ENCODE measurements around the gene TMEM176A. TPM values are rescaled to one million over a fixed set of nuclear protein-coding genes. Genes with fewer than 3 reads are reported as not detected.

TMEM176A gene
- total and polyA plus RNA-seq, 10 donors, result 28.6 to 84.6 (median 59.0) TPM

DNA sequence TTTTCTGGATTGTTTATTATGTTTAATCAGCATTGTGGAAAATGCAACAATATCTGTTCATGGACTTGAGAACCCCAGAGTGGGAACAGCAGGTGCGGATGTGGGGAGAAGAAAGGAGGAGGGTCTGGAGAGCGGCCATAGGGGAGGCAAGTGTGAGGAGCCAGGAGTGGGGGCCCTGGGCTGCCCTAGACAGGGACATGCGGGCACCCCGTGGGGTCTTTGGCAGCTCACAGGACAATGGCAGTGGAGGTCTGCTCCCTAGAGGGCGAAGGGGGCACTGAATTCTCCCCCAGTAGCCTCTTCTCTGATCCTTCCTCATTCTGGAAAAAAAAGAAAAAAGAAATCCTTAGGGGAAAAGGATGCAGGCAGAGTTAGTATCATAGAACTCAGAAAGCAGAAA, 9.3 kb upstream of the TMEM176A start:
- DNase-seq, result no peak
- WGBS, 5 donors, result 83 to 95% (median 85%) methylated on average over 5 of the region's 5 CpGs
- intact Hi-C loops (cut with DNase I; ENCODE audit: low total_unique reads), result no loop called here
- Histone ChIP-seq H3K4me3 (no peak overlapping the region), H3K36me3 (peaks cover 0 to 10% (median 0%) of the 10 kb centered on the region in 6 donors), H3K27ac (no peak overlapping the region), H3K4me1 (peaks cover 8 to 30% (median 21%) of the 10 kb centered on the region in 6 donors), H3K27me3 (replicated peaks in 1 of 7) (peaks cover 0 to 31% (median 0%) of the 10 kb centered on the region in 7 donors), H3K9me3 (peaks cover 0 to 6% (median 0%) of the 10 kb centered on the region in 8 donors)
- TF ChIP-seq POLR2A (IDR thresholded peaks at IDR 0.05) (no peak), POLR2AphosphoS5 (IDR thresholded peaks at IDR 0.05) (no peak)
- TF ChIP-seq, protein P1, sequence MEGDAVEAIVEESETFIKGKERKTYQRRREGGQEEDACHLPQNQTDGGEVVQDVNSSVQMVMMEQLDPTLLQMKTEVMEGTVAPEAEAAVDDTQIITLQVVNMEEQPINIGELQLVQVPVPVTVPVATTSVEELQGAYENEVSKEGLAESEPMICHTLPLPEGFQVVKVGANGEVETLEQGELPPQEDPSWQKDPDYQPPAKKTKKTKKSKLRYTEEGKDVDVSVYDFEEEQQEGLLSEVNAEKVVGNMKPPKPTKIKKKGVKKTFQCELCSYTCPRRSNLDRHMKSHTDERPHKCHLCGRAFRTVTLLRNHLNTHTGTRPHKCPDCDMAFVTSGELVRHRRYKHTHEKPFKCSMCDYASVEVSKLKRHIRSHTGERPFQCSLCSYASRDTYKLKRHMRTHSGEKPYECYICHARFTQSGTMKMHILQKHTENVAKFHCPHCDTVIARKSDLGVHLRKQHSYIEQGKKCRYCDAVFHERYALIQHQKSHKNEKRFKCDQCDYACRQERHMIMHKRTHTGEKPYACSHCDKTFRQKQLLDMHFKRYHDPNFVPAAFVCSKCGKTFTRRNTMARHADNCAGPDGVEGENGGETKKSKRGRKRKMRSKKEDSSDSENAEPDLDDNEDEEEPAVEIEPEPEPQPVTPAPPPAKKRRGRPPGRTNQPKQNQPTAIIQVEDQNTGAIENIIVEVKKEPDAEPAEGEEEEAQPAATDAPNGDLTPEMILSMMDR (IDR thresholded peaks at IDR 0.05 in 8 of 11, conservative IDR thresholded peaks at IDR 0.05 in 3 of 11), result no peak

DNA sequence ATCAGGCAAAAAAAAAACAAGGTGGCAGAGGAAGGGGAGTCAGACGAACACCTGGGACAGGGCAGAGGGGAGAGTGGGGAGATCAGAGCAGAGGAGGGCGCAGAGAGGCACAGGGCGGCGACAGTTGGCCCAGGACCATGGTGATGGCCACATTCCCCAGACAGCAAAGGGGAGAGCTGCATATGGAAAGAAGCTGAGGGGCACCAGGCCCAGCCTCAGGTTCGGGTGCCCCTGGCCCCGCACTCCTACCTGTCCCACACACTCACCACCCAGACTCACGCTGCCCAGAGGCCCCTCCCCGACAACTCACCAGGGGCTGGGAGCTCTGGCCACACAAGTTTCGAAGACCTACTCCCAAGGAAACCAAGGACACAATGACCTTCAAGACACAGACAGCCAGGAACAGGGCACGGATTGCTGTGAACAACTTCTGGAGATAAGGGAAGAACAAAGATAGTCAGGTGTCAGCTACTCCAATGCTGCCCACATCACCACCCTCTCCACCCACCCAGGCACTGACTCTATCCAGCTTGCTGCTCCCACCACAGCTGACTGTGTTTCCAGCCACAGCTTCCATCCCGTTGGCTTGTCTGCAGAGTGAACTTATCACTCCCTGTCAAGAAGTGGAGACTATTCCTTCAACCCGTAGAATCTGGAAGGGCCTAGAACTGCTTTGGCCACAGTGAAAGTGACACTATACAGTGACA, 8.7 kb upstream of the TMEM176A start:
- Histone ChIP-seq H3K27ac (no peak overlapping the region), H3K36me3 (peaks cover 0 to 10% (median 0%) of the 10 kb centered on the region in 6 donors), H3K27me3 (replicated peaks in 1 of 7) (peaks cover 0 to 37% (median 0%) of the 10 kb centered on the region in 7 donors), H3K4me1 (peaks cover 5 to 25% (median 17%) of the 10 kb centered on the region in 6 donors), H3K9me3 (peaks cover 0 to 6% (median 0%) of the 10 kb centered on the region in 8 donors), H3K4me3 (no peak overlapping the region)
- whole genome bisulfite sequencing, 5 donors, result 84 to 88% (median 87%) methylated on average over 12 of the region's 12 CpGs
- TF ChIP-seq, protein P1 (IDR thresholded peaks at IDR 0.05 in 8 of 11, conservative IDR thresholded peaks at IDR 0.05 in 3 of 11), result no peak
- TF ChIP-seq POLR2AphosphoS5 (IDR thresholded peaks at IDR 0.05), result no peak
- no peak for TF ChIP-seq POLR2A (IDR thresholded peaks at IDR 0.05)
- DNase-seq, result no peak
- intact Hi-C loops (cut with DNase I; ENCODE audit: low total_unique reads), result no loop called here

- peaks cover 0 to 6% (median 0%) of the 10 kb centered on the region in 8 donors for H3K9me3 ChIP-seq
- WGBS, 5 donors, result 87 to 94% (median 89%) methylated on average over 6 of the region's 6 CpGs
- TF ChIP-seq POLR2AphosphoS5 (IDR thresholded peaks at IDR 0.05) (no peak), POLR2A (IDR thresholded peaks at IDR 0.05) (no peak)
- TF ChIP-seq, protein P1 (IDR thresholded peaks at IDR 0.05 in 8 of 11, conservative IDR thresholded peaks at IDR 0.05 in 3 of 11), result no peak
- peaks cover 0 to 54% (median 0%) of the 10 kb centered on the region in 7 donors for H3K27me3 ChIP-seq (replicated peaks in 1 of 7)
- H3K36me3 ChIP-seq, result peaks cover 0 to 10% (median 0%) of the 10 kb centered on the region in 6 donors
- peaks cover 0 to 12% (median 3%) of the 10 kb centered on the region in 6 donors for H3K4me1 ChIP-seq
- intact Hi-C loops (cut with DNase I; ENCODE audit: low total_unique reads), result no loop called here
- no peak overlapping the region for H3K27ac ChIP-seq
- DNase-seq, result no peak
- H3K4me3 ChIP-seq, result no peak overlapping the region
Measured at GRCh38 chr7:150793569-150794238, 6.9 kb upstream of the TMEM176A start.

GRCh38 chr7:150797661-150798060, 2.9 kb upstream of the TMEM176A start:
- H3K36me3 ChIP-seq, result no peaks in the 10 kb centered on the region
- DNase-seq, result no peak
- H3K27me3 ChIP-seq (replicated peaks in 1 of 7), result peaks cover 3 to 85% (median 35%) of the 10 kb centered on the region in 7 donors
- H3K27ac ChIP-seq, result no peak overlapping the region
- peaks cover 0 to 29% (median 20%) of the 10 kb centered on the region in 6 donors for H3K4me1 ChIP-seq
- TF ChIP-seq POLR2AphosphoS5 (IDR thresholded peaks at IDR 0.05) (no peak), POLR2A (IDR thresholded peaks at IDR 0.05) (no peak)
- TF ChIP-seq, protein P1 (IDR thresholded peaks at IDR 0.05 in 8 of 11, conservative IDR thresholded peaks at IDR 0.05 in 3 of 11), result no peak
- H3K9me3 ChIP-seq, result peaks cover 0 to 6% (median 0%) of the 10 kb centered on the region in 8 donors
- no peak overlapping the region for H3K4me3 ChIP-seq
- intact Hi-C loops (cut with DNase I; ENCODE audit: low total_unique reads), result no loop called here
- WGBS, 5 donors, result 66 to 84% (median 74%) methylated on average over 4 of the region's 4 CpGs
